Measurements from ENCODE around the gene OGDH.
A peak's percentile ranks its signal among the peaks of the same experiment; 100 is the strongest.

OGDH gene

DNA sequence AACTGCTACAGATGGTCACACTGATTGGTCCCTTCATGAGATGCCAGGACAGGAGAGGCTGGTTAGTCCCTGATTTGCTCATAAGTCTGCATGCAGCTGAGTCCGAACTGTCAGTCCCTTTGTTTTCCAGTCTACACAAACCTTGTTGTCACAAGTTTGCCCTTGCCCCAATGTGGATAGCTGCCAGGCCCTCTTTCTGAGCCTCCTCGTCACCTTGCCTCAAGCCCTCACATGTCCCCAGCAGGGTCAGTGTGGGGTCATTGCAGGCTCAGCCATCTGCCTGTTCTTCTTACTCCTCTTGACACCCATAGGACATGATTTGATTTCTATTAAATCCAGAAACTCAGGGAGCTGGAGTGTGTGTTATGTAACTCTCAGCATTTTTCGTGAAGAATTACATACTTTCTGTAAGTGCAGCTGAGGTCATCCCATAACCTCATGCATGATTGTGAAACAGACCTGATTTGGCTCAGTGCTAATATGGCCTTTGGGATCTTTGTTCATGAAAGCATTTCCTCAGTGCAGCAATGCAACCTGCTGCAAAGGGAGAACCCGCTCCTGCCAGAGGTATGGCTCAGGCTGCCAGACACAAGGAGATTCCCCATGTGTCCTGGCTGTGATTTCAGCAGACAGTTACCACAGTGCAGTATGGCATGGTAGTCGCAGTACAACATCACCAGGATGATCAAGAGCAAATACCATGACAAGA lies 72.2 kb downstream of the OGDH start:
- TF ChIP-seq, protein P1, sequence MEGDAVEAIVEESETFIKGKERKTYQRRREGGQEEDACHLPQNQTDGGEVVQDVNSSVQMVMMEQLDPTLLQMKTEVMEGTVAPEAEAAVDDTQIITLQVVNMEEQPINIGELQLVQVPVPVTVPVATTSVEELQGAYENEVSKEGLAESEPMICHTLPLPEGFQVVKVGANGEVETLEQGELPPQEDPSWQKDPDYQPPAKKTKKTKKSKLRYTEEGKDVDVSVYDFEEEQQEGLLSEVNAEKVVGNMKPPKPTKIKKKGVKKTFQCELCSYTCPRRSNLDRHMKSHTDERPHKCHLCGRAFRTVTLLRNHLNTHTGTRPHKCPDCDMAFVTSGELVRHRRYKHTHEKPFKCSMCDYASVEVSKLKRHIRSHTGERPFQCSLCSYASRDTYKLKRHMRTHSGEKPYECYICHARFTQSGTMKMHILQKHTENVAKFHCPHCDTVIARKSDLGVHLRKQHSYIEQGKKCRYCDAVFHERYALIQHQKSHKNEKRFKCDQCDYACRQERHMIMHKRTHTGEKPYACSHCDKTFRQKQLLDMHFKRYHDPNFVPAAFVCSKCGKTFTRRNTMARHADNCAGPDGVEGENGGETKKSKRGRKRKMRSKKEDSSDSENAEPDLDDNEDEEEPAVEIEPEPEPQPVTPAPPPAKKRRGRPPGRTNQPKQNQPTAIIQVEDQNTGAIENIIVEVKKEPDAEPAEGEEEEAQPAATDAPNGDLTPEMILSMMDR (IDR thresholded peaks at IDR 0.05) = no peak
- no peak overlapping the region for H3K4me3 Mint-ChIP-seq
- H3K27me3 Mint-ChIP-seq (ENCODE audit: low read depth, poor library complexity) = no peaks in the 10 kb centered on the region
- peak overlapping the region; percentile 77 for H3K27ac Mint-ChIP-seq
- DNase-seq = no peak
- no peaks in the 10 kb centered on the region for H3K9me3 Mint-ChIP-seq
- H3K4me1 Mint-ChIP-seq = peaks cover 9% of the 10 kb centered on the region
- H3K36me3 Mint-ChIP-seq (ENCODE audit: low read depth) = peaks cover 48% of the 10 kb centered on the region

DNA sequence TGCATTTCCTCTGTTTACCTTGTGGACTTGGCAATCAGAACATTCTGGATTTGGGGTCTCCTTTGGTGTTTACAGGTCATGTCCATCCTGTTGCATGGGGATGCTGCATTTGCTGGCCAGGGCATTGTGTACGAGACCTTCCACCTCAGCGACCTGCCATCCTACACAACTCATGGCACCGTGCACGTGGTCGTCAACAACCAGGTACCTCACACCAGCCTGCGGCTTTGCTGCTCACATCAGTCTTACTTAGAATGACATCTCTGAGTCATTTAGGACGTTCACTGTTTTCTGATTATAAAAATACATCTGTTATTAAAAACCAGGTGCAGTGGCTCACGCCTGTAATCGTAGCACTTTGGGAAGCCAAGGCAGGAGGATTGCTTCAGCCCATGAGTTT lies 75.2 kb downstream of the OGDH start:
- H3K27ac Mint-ChIP-seq = no peak overlapping the region
- no peak for DNase-seq
- no peaks in the 10 kb centered on the region for H3K27me3 Mint-ChIP-seq (ENCODE audit: low read depth, poor library complexity)
- no peak overlapping the region for H3K4me3 Mint-ChIP-seq
- TF ChIP-seq, protein P1 (IDR thresholded peaks at IDR 0.05) = no peak
- H3K4me1 Mint-ChIP-seq = peaks cover 9% of the 10 kb centered on the region
- no peaks in the 10 kb centered on the region for H3K9me3 Mint-ChIP-seq
- peaks cover 67% of the 10 kb centered on the region for H3K36me3 Mint-ChIP-seq (ENCODE audit: low read depth)

- TF ChIP-seq, protein P1 (IDR thresholded peaks at IDR 0.05) = no peak
- Mint-ChIP-seq H3K4me1 (no peaks in the 10 kb centered on the region), H3K36me3 (ENCODE audit: low read depth) (peaks cover 63% of the 10 kb centered on the region), H3K27me3 (ENCODE audit: low read depth, poor library complexity) (no peaks in the 10 kb centered on the region), H3K4me3 (no peak overlapping the region), H3K9me3 (peaks cover 5% of the 10 kb centered on the region), H3K27ac (peak overlapping the region; percentile 23)
- DNase-seq = no peak
These were observed 79.3 kb downstream of the OGDH start for GRCh38 chr7:44685723-44686122.

DNA sequence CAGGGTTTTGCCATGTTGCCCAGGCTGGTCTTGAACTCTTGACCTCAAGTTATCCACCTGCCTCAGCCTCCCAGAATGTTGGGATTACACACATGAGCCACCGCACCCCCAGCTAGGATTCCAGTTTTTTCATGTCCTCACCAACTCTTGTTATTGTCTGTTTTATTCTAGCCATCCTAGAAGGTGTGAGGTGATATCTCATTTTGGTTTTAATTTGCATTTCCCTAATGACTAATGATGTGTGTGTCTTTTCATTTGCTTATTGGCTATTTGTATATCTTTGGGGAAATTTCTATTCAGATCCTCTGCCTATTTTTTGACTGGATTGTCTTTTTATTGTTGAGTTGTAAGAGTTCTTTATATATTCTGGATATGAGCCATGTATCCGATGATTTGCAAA lies 83.0 kb downstream of the OGDH start:
- TF ChIP-seq, protein P1 (IDR thresholded peaks at IDR 0.05) = no peak
- no peak overlapping the region for H3K27ac Mint-ChIP-seq
- no peaks in the 10 kb centered on the region for H3K27me3 Mint-ChIP-seq (ENCODE audit: low read depth, poor library complexity)
- H3K4me3 Mint-ChIP-seq = no peak overlapping the region
- H3K4me1 Mint-ChIP-seq = no peaks in the 10 kb centered on the region
- peaks cover 5% of the 10 kb centered on the region for H3K9me3 Mint-ChIP-seq
- no peak for DNase-seq
- peaks cover 58% of the 10 kb centered on the region for H3K36me3 Mint-ChIP-seq (ENCODE audit: low read depth)

- DNase-seq = no peak
- no peak overlapping the region for H3K27ac Mint-ChIP-seq
- peaks cover 9% of the 10 kb centered on the region for H3K9me3 Mint-ChIP-seq
- H3K27me3 Mint-ChIP-seq (ENCODE audit: low read depth, poor library complexity) = no peaks in the 10 kb centered on the region
- TF ChIP-seq, protein P1 (IDR thresholded peaks at IDR 0.05) = no peak
- H3K4me1 Mint-ChIP-seq = no peaks in the 10 kb centered on the region
- H3K4me3 Mint-ChIP-seq = no peak overlapping the region
- H3K36me3 Mint-ChIP-seq (ENCODE audit: low read depth) = peaks cover 72% of the 10 kb centered on the region
These were observed 87.3 kb downstream of the OGDH start for GRCh38 chr7:44693641-44694313.

- TF ChIP-seq, protein P1 (IDR thresholded peaks at IDR 0.05) = no peak
- Mint-ChIP-seq H3K4me1 (no peaks in the 10 kb centered on the region), H3K36me3 (ENCODE audit: low read depth) (peaks cover 74% of the 10 kb centered on the region), H3K27ac (no peak overlapping the region), H3K9me3 (peaks cover 9% of the 10 kb centered on the region), H3K27me3 (ENCODE audit: low read depth, poor library complexity) (no peaks in the 10 kb centered on the region), H3K4me3 (no peak overlapping the region)
- DNase-seq = no peak
These were observed 87.9 kb downstream of the OGDH start for GRCh38 chr7:44694326-44694725.

Data from nephron progenitor cell (in vitro differentiated cells).